ENCODE data around the gene REPIN1.

Gene REPIN1

DNA sequence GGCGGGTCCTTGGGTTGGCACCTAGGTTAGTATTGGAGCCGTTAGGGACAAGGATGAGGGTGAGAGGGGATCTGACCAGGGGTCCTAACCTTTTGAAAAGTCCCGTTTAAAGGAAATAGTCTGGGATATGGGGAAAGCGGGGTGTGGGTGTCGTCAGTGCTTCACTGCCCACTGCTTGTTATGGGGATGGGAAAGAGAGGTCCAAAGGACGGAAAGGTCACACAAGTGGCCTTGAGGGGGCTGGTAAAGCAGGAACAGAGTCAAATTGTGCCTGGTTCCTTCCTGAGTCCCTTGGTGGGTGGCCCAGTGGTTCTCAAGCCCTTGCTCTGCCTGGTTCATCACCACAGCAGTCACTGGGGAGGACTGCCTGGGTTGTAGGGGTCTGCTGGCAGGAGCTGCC, 7.9 kb downstream of the REPIN1 start:
- Histone ChIP-seq H3K9me3 (ENCODE audit: control insufficient read depth, insufficient read depth, low read length) (no peaks in the 10 kb centered on the region), H3K27ac (ENCODE audit: low read length) (no peak overlapping the region), H3K27me3 (ENCODE audit: control insufficient read depth, insufficient read depth, low read length) (no peaks in the 10 kb centered on the region), H3K4me1 (ENCODE audit: control insufficient read depth, insufficient read depth, low read length) (peaks cover 5% of the 10 kb centered on the region), H3K4me3 (ENCODE audit: low read length) (no peak overlapping the region), H3K36me3 (ENCODE audit: control insufficient read depth, insufficient read depth, low read length) (peaks cover 21% of the 10 kb centered on the region)
- DNase-seq (ENCODE audit: low read depth, low spot score), result no peak
- WGBS (ENCODE audit: insufficient coverage, insufficient read length), result no CpG with 5 or more reads among the region's 6 CpGs

DNA sequence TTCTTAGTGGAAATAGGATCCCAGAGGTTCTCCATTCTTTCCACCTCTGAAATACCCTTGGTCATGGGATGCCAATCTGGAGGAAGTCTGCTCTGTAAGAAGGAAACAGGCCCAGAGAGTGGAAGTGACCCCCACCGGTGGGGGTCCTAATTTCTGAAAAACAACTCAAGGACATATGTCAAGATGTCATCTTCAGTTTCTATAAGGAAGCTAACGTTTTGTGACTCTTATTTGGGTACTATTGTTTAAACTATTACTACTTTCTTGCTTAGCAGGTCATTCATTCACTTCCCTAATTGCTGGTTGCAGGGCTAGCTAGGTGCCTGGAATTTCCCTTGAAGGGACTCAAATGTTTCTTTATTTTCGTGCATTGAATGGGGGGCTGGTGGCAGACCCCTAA, 8.6 kb downstream of the REPIN1 start:
- Histone ChIP-seq H3K9me3 (ENCODE audit: control insufficient read depth, insufficient read depth, low read length) (no peaks in the 10 kb centered on the region), H3K27ac (ENCODE audit: low read length) (no peak overlapping the region), H3K4me1 (ENCODE audit: control insufficient read depth, insufficient read depth, low read length) (peaks cover 5% of the 10 kb centered on the region), H3K4me3 (ENCODE audit: low read length) (no peak overlapping the region), H3K27me3 (ENCODE audit: control insufficient read depth, insufficient read depth, low read length) (no peaks in the 10 kb centered on the region), H3K36me3 (ENCODE audit: control insufficient read depth, insufficient read depth, low read length) (peaks cover 15% of the 10 kb centered on the region)
- no CpG with 5 or more reads among the region's 3 CpGs for WGBS (ENCODE audit: insufficient coverage, insufficient read length)
- DNase-seq (ENCODE audit: low read depth, low spot score), result no peak

DNA sequence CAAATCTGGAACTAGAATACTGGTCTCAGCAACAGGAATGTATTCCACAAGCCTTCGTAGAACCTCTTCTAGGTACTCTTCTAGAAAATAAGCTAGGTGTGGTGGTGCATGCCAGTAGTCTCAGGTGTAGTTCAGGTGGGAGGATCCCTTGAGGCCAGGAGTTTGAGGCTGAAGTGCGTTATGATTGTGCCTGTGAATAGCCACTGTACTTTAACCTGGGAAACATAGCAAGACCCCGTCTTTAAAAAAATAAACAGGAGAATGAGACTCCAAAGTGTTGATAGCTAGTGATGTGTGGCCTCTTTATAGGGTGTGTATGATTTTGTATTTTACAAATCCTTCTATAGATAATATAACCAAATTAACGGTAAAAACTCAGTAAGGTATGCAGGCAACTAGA, 9.0 kb downstream of the REPIN1 start:
- peaks cover 10% of the 10 kb centered on the region for H3K36me3 ChIP-seq (ENCODE audit: control insufficient read depth, insufficient read depth, low read length)
- DNase-seq (ENCODE audit: low read depth, low spot score), result no peak
- H3K27ac ChIP-seq (ENCODE audit: low read length), result no peak overlapping the region
- no peak overlapping the region for H3K4me3 ChIP-seq (ENCODE audit: low read length)
- H3K27me3 ChIP-seq (ENCODE audit: control insufficient read depth, insufficient read depth, low read length), result no peaks in the 10 kb centered on the region
- peaks cover 5% of the 10 kb centered on the region; the same call in 1 of the 2 replicates for H3K4me1 ChIP-seq (ENCODE audit: control insufficient read depth, insufficient read depth, low read length)
- no peaks in the 10 kb centered on the region for H3K9me3 ChIP-seq (ENCODE audit: control insufficient read depth, insufficient read depth, low read length)
- no CpG with 5 or more reads among the region's 4 CpGs for WGBS (ENCODE audit: insufficient coverage, insufficient read length)

DNA sequence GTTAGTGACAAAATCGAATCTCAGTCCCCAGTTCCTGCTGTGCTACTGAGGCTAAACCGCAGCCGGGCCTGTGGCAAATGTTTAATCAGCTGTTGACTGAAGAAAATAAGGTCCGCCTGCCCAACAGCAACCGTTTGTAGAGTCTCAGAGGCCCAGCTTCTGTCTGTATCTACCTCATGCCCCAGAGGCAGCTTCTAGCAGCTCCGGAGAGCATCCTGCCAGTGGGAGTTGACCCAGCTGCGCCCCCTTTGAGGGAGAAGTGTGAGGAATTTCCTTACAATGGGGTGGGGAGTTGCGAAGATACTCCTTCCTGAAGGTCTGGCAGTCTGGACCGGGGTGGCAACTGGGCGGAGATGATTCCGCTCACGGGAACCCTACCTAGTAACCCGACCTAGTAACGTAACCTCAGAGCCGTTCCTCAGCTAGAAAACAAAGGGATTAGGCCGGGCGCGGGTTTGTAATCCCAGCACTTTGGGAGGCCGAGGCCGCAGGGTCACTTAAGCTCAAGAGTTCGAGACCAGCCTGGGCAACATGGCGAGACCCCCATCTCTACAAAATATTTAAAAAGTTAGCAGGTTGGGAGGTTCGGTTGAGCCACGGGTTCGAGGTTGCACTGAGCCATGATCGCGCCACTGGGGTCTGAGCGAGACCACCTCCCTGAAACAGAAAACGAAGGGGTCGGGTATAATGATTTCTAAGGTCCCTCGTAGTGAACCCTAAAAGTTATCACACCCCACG, 9.7 kb downstream of the REPIN1 start:
- Histone ChIP-seq H3K4me3 (ENCODE audit: low read length) (peak overlapping the region; percentile 62; the same call in 1 of the 2 replicates), H3K27ac (ENCODE audit: low read length) (no peak overlapping the region), H3K9me3 (ENCODE audit: control insufficient read depth, insufficient read depth, low read length) (no peaks in the 10 kb centered on the region), H3K27me3 (ENCODE audit: control insufficient read depth, insufficient read depth, low read length) (no peaks in the 10 kb centered on the region), H3K4me1 (ENCODE audit: control insufficient read depth, insufficient read depth, low read length) (peaks cover 6% of the 10 kb centered on the region; the same call in 1 of the 2 replicates), H3K36me3 (ENCODE audit: control insufficient read depth, insufficient read depth, low read length) (peaks cover 5% of the 10 kb centered on the region; the same call in 1 of the 2 replicates)
- no CpG with 5 or more reads among the region's 32 CpGs for WGBS (ENCODE audit: insufficient coverage, insufficient read length)
- DNase-seq (ENCODE audit: low read depth, low spot score), result peak; percentile 87

DNA sequence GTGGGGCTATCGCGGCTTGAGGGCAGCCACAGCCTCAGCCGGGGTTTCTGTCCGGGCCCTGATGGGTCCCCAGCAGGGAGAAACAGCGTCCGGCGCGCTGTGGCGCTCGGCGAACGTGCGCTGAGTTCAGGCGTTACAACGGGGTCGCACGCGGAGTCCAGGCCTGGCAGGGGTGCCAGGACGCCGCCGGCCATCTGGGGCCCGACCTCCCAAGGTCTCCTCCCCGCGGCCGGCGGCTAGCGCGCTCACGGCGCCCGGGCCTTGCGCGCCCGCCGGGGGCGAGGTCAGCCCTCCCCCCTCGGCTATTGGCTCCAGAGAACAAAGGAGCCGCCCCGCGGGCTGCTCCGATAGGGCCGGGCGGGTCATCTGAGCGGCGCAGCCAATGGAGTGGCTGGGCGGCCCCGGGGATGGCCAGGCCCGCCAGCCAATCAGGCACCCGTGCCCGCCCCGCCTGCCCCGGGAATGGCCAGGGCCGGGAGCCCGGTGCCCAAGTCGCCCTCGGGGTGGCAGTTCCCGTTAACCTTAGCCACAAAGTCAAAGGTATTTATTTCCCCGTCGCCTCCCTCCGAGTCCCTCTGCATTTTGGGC, 10.3 kb downstream of the REPIN1 start, which contains the start of gene ZNF775:
Gene ZNF775 (plus strand): TSS at position 478 of the 588 bp plus-strand sequence. CDS start 9,141 bp downstream, outside the sequence.
- Histone ChIP-seq H3K36me3 (ENCODE audit: control insufficient read depth, insufficient read depth, low read length) (peaks cover 2% of the 10 kb centered on the region; the same call in 1 of the 2 replicates), H3K4me3 (ENCODE audit: low read length) (peak within 1 kb of the TSS; percentile 62; the same call in 1 of the 2 replicates), H3K27me3 (ENCODE audit: control insufficient read depth, insufficient read depth, low read length) (no peaks in the 10 kb centered on the region), H3K9me3 (ENCODE audit: control insufficient read depth, insufficient read depth, low read length) (no peaks in the 10 kb centered on the region), H3K27ac (ENCODE audit: low read length) (no peak within 1 kb of the TSS), H3K4me1 (ENCODE audit: control insufficient read depth, insufficient read depth, low read length) (peaks cover 7% of the 10 kb centered on the region; the same call in 1 of the 2 replicates)
- no CpG with 5 or more reads among the region's 60 CpGs for WGBS (ENCODE audit: insufficient coverage, insufficient read length)
- DNase-seq (ENCODE audit: low read depth, low spot score), result peak; percentile 84

DNA sequence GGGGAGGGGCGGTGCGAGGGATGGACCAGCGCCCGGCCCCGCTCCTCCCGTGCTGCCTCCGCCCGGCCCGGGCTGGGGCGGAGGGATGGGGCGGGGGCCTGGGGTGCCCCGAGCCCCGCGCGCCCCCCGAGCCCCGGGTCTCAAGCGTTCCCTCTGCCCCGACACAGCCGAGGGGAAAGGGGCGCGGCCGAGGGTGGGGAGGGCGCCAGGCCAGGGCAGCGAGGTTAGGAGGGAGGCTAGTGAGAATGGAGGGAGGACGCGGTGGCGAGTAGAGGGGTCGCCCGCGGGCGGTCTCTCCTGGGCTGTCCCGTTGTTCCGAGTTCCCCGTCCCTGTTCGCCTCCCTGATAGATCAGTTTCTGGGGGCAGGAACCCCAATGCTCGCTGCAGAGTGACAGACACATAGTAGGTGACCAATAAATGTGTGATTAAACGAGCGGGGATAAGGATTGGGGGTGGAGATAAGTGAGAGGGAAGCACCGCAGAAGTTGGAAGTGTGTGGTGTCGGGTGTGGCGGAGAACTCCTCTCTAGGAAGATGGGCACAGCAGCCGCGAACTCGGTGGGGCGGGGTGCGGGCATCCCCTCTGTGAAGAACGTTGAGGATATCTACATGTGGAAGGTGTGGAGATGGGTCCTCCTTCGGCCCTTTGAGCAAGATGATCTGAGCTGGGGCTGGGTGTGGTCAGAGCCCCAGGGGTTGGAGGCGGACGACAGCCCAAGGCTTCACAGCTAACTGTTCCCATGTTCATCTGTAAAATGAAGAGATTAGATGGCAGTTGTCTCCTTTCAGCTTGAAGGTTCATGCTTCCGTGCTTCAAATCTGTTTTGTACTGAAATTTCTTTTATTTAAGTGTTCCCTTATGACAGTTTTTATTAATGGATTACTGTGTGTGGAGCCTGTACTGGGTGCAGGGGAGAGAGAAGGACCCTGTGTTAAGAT, 11.1 kb downstream of the REPIN1 start:
- no peak overlapping the region for H3K27ac ChIP-seq (ENCODE audit: low read length)
- H3K27me3 ChIP-seq (ENCODE audit: control insufficient read depth, insufficient read depth, low read length), result no peaks in the 10 kb centered on the region
- H3K4me1 ChIP-seq (ENCODE audit: control insufficient read depth, insufficient read depth, low read length), result peaks cover 12% of the 10 kb centered on the region
- H3K4me3 ChIP-seq (ENCODE audit: low read length), result peak overlapping the region; percentile 54; the same call in 1 of the 2 replicates
- no peaks in the 10 kb centered on the region for H3K9me3 ChIP-seq (ENCODE audit: control insufficient read depth, insufficient read depth, low read length)
- H3K36me3 ChIP-seq (ENCODE audit: control insufficient read depth, insufficient read depth, low read length), result no peaks in the 10 kb centered on the region
- WGBS (ENCODE audit: insufficient coverage, insufficient read length), result no CpG with 5 or more reads among the region's 52 CpGs
- DNase-seq (ENCODE audit: low read depth, low spot score), result no peak

DNA sequence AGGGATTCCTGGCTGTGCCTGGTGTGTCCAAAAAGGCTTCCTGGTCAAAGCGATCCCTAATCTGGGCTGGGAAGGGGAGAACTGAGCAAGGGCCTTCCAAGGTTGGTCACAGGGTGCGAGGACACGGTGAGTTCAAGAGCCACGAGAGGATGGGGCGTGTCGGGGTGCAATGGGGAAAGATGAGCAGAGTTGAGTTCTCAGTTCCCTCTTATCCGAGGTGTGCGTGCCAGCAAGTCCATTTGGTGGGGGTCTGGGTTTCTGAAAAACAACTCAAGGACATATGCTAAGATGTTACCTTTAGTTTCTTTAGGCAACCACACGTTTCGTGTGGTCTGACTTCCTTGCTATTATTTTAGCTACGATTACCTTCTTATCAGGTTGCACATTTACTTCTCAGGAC, 11.8 kb downstream of the REPIN1 start:
- DNase-seq (ENCODE audit: low read depth, low spot score), result no peak
- Histone ChIP-seq H3K36me3 (ENCODE audit: control insufficient read depth, insufficient read depth, low read length) (no peaks in the 10 kb centered on the region), H3K4me1 (ENCODE audit: control insufficient read depth, insufficient read depth, low read length) (peaks cover 15% of the 10 kb centered on the region), H3K27me3 (ENCODE audit: control insufficient read depth, insufficient read depth, low read length) (no peaks in the 10 kb centered on the region), H3K27ac (ENCODE audit: low read length) (no peak overlapping the region), H3K9me3 (ENCODE audit: control insufficient read depth, insufficient read depth, low read length) (no peaks in the 10 kb centered on the region), H3K4me3 (ENCODE audit: low read length) (no peak overlapping the region; the same call in 1 of the 2 replicates)
- WGBS (ENCODE audit: insufficient coverage, insufficient read length), result no CpG with 5 or more reads among the region's 11 CpGs

DNA sequence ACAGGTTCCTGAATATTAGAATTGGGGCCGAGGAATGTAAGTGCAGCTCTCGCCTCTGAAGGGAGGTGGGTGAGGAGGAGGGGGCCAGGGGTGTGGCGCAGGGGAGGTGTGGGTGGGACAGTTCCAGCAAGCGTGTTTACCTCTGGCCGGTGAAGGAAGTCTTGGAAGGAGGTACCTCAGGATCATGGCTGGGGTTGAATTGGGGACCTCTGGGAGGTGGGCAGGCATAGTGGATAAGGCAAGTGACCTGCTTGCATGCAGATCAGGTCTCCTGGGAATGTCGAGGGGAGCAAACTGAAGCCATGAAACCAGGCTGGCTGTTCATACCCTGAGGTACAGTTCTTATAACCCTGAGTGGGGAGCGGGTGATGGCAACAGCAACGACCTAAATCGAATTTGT, 12.5 kb downstream of the REPIN1 start:
- no peaks in the 10 kb centered on the region for H3K27me3 ChIP-seq (ENCODE audit: control insufficient read depth, insufficient read depth, low read length)
- no peaks in the 10 kb centered on the region for H3K36me3 ChIP-seq (ENCODE audit: control insufficient read depth, insufficient read depth, low read length)
- no peak overlapping the region for H3K4me3 ChIP-seq (ENCODE audit: low read length)
- H3K4me1 ChIP-seq (ENCODE audit: control insufficient read depth, insufficient read depth, low read length), result peaks cover 15% of the 10 kb centered on the region
- no peaks in the 10 kb centered on the region for H3K9me3 ChIP-seq (ENCODE audit: control insufficient read depth, insufficient read depth, low read length)
- WGBS (ENCODE audit: insufficient coverage, insufficient read length), result no CpG with 5 or more reads among the region's 9 CpGs
- DNase-seq (ENCODE audit: low read depth, low spot score), result no peak
- H3K27ac ChIP-seq (ENCODE audit: low read length), result no peak overlapping the region

DNA sequence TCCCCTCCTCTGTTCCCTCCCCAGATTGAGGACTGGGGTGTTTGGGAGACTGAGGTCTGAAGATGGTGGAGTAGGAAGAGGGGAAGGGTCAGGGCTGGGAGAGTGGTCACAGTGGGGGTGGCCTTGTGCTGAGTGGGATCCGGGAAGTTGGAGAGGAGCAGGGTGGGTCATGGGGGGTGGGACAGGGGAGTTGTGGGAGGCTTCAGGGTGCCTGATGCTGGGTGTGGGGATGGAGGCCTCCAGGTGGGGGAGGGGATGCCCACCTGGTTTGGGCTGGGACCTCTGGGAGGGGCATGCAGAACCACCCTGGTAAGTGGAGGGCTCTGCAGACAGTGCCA, 13.1 kb downstream of the REPIN1 start:
- Histone ChIP-seq H3K27ac (ENCODE audit: low read length) (no peak overlapping the region), H3K4me1 (ENCODE audit: control insufficient read depth, insufficient read depth, low read length) (peaks cover 19% of the 10 kb centered on the region), H3K4me3 (ENCODE audit: low read length) (no peak overlapping the region)

More for the DNA sequence above, 13.1 kb downstream of the REPIN1 start:
- DNase-seq (ENCODE audit: low read depth, low spot score), result no peak
- H3K9me3 ChIP-seq (ENCODE audit: control insufficient read depth, insufficient read depth, low read length), result no peaks in the 10 kb centered on the region
- H3K36me3 ChIP-seq (ENCODE audit: control insufficient read depth, insufficient read depth, low read length), result no peaks in the 10 kb centered on the region
- WGBS (ENCODE audit: insufficient coverage, insufficient read length), result no CpG with 5 or more reads among the region's 1 CpG
- H3K27me3 ChIP-seq (ENCODE audit: control insufficient read depth, insufficient read depth, low read length), result no peaks in the 10 kb centered on the region
